Hepatocyte (in vitro differentiated cells): ENCODE data around the gene UTS2R. TPM values are rescaled to one million over a fixed set of nuclear protein-coding genes. Genes with fewer than 3 reads are reported as not detected.

ENCODE experiments used
- DNase-seq: peaks from one replicate; pipeline ENCODE4 v3.0.0-alpha.2; 2016; ENCODE audit warnings: low spot score
- H2AFZ ChIP-seq: fragments of 200-600 bp; sonication (generic); 2 replicates; pipeline ENCODE4 v1.6.0; 2016; ENCODE audit warnings: antibody characterized with exemption, mild to moderate bottlenecking
- H3K27ac ChIP-seq: fragments of 200-600 bp; sonication (generic); 2 replicates; pipeline ENCODE4 v1.5.1; 2016; ENCODE audit warnings: mild to moderate bottlenecking
- H3K27me3 ChIP-seq: fragments of 200-600 bp; sonication (generic); 2 replicates; pipeline ENCODE4 v1.6.1; 2016
- H3K36me3 ChIP-seq: fragments of 200-600 bp; sonication (generic); replicated peaks from 2 replicates; pipeline ENCODE4 v1.5.1; 2016; ENCODE audit warnings: low read depth; ENCODE audit not compliant: insufficient read depth
- H3K4me1 ChIP-seq: fragments of 200-600 bp; sonication (generic); 2 replicates; pipeline ENCODE4 v1.5.1; 2016; ENCODE audit warnings: mild to moderate bottlenecking, moderate library complexity; ENCODE audit not compliant: insufficient read depth
- H3K4me2 ChIP-seq: fragments of 200-600 bp; sonication (generic); 2 replicates; pipeline ENCODE4 v1.6.0; 2016
- H3K4me3 ChIP-seq: fragments of 200-600 bp; sonication (generic); 2 replicates; pipeline ENCODE4 v1.5.1; 2016; ENCODE audit warnings: mild to moderate bottlenecking
- H3K79me2 ChIP-seq: fragments of 200-600 bp; sonication (generic); 2 replicates; pipeline ENCODE4 v1.6.0; 2017; ENCODE audit warnings: mild to moderate bottlenecking
- H3K9me2 ChIP-seq: fragments of 200-600 bp; sonication (generic); replicated peaks from 2 replicates; pipeline ENCODE4 v1.6.0; 2017; ENCODE audit warnings: mild to moderate bottlenecking; ENCODE audit not compliant: insufficient read depth
- H3K9me3 ChIP-seq: fragments of 200-600 bp; sonication (generic); 2 replicates; pipeline ENCODE4 v1.5.1; 2016; ENCODE audit warnings: low read depth, mild to moderate bottlenecking
- H4K20me1 ChIP-seq: fragments of 200-600 bp; sonication (generic); 2 replicates; pipeline ENCODE4 v1.6.0; 2016; ENCODE audit warnings: mild to moderate bottlenecking; ENCODE audit not compliant: insufficient read depth, poor library complexity, severe bottlenecking
- CTCF ChIP-seq: fragments of 200-600 bp; sonication (generic); IDR thresholded peaks from 2 replicates; pipeline ENCODE4 v1.5.1; 2016; ENCODE audit warnings: antibody characterized with exemption, mild to moderate bottlenecking; ENCODE audit not compliant: poor library complexity
- EZH2 ChIP-seq: fragments of 200-600 bp; sonication (generic); IDR thresholded peaks from 2 replicates; pipeline ENCODE4 v1.6.1; 2016; ENCODE audit warnings: antibody characterized with exemption, mild to moderate bottlenecking, borderline replicate concordance
- EZH2phosphoT487 ChIP-seq: fragments of 200-600 bp; sonication (generic); IDR thresholded peaks from one replicate; pipeline ENCODE4 v1.6.1; 2018; ENCODE audit warnings: antibody characterized with exemption, mild to moderate bottlenecking, low read depth, moderate library complexity; ENCODE audit not compliant: unreplicated experiment, severe bottlenecking
- WGBS: methylation state at CpG from one replicate; pipeline ENCODE4 v1.1.6; 2016; ENCODE audit warnings: low lambda C conversion rate; ENCODE audit errors: missing lambda C conversion rate; 5-methylcytosine and 5-hydroxymethylcytosine counted together
- polyA plus RNA-seq: library from polyadenylated mRNA; unstranded; fragments of >200 nt; fragmentation: Nextera tagmentation; extraction: Ambion mirVana; gene quantifications from 2 replicates; pipeline ENCODE4 v1.2.1, GENCODE V29; 2016
- total RNA-seq: library from RNA; depleted of rRNA; stranded (reverse); fragments of >200 nt; gene quantifications from 2 replicates; pipeline ENCODE4 v1.2.3, GENCODE V29; 2014

Gene UTS2R
- total and polyA plus RNA-seq, 2 experiments from 2014 or later = 0.10 TPM; not detected in 1

GRCh38 chr17:82394278-82394677 lies 22.7 kb downstream of the UTS2R start:
- Histone ChIP-seq H2AFZ (no peak overlapping the region), H3K27me3 (no peaks in the 10 kb centered on the region), H3K9me3 (no peaks in the 10 kb centered on the region), H3K36me3 (no peaks in the 10 kb centered on the region), H4K20me1 (no peaks in the 10 kb centered on the region), H3K9me2 (no peaks in the 10 kb centered on the region), H3K4me1 (no peaks in the 10 kb centered on the region), H3K4me3 (no peak overlapping the region), H3K79me2 (no peaks in the 10 kb centered on the region), H3K27ac (no peak overlapping the region), H3K4me2 (no peak overlapping the region)
- WGBS = 96% methylated on average over 12 of the region's 12 CpGs
- TF ChIP-seq CTCF (no peak), EZH2phosphoT487 (no peak), EZH2 (no peak)
- DNase-seq = no peak

GRCh38 chr17:82396601-82397435 lies 25.3 kb downstream of the UTS2R start:
- 54% methylated on average over 16 of the region's 19 CpGs for WGBS
- H3K27ac ChIP-seq = no peak overlapping the region
- H3K4me2 ChIP-seq = no peak overlapping the region
- no peaks in the 10 kb centered on the region for H3K9me2 ChIP-seq
- no peaks in the 10 kb centered on the region for H3K36me3 ChIP-seq
- no peaks in the 10 kb centered on the region for H3K79me2 ChIP-seq
- no peak overlapping the region for H2AFZ ChIP-seq
- H3K4me3 ChIP-seq = no peak overlapping the region
- no peak for DNase-seq
- no peaks in the 10 kb centered on the region for H3K9me3 ChIP-seq
- H3K4me1 ChIP-seq = peaks cover 16% of the 10 kb centered on the region
- TF ChIP-seq CTCF = no peak
- TF ChIP-seq EZH2phosphoT487 = no peak
- TF ChIP-seq EZH2 = no peak
- H4K20me1 ChIP-seq = no peaks in the 10 kb centered on the region
- no peaks in the 10 kb centered on the region for H3K27me3 ChIP-seq

GRCh38 chr17:82397449-82398335 lies 26.1 kb downstream of the UTS2R start:
- Histone ChIP-seq H4K20me1 (no peaks in the 10 kb centered on the region), H3K79me2 (no peaks in the 10 kb centered on the region), H3K4me2 (no peak overlapping the region), H3K27me3 (no peaks in the 10 kb centered on the region), H3K4me3 (no peak overlapping the region), H2AFZ (no peak overlapping the region), H3K9me2 (no peaks in the 10 kb centered on the region), H3K9me3 (no peaks in the 10 kb centered on the region), H3K4me1 (peaks cover 16% of the 10 kb centered on the region), H3K36me3 (no peaks in the 10 kb centered on the region), H3K27ac (no peak overlapping the region)
- TF ChIP-seq EZH2phosphoT487 (no peak), EZH2 (no peak), CTCF (no peak)
- 89% methylated on average over 27 of the region's 38 CpGs for WGBS
- no peak for DNase-seq
